Measurements from ENCODE around the gene MCM5. TPM values are rescaled to one million over a fixed set of nuclear protein-coding genes. Genes with fewer than 3 reads are reported as not detected.

The MCM5 gene
- total and polyA plus RNA-seq, 2 donors: 27.1 to 86.9 TPM

- Histone ChIP-seq H3K27ac (ENCODE audit: low read depth in 1 of 2, low read length in 1 of 2) (no peak overlapping the region), H3K27me3 (ENCODE audit: control insufficient read depth in 2 of 2, insufficient read depth in 1 of 2, low read length in 1 of 2) (no peaks in the 10 kb centered on the region), H3K9me3 (ENCODE audit: control insufficient read depth in 2 of 2, insufficient read depth in 1 of 2, low read length in 1 of 2) (no peaks in the 10 kb centered on the region), H3K36me3 (ENCODE audit: control insufficient read depth in 2 of 2, insufficient read depth in 2 of 2, low read length in 1 of 2) (peaks cover 12 to 26% of the 10 kb centered on the region in 2 donors), H3K4me1 (ENCODE audit: control insufficient read depth in 2 of 2, insufficient read depth in 2 of 2, low read length in 2 of 2) (peaks cover 0 to 15% of the 10 kb centered on the region in 2 donors), H3K4me3 (ENCODE audit: low read length in 2 of 2) (no peak overlapping the region)
- no peak for DNase-seq (ENCODE audit: low read depth in 6 of 9, low spot score in 9 of 9)
- WGBS: 96% methylated on average over 17 of the region's 17 CpGs
These were observed 50.1 kb downstream of the MCM5 start for GRCh38 chr22:35449829-35450689.

- Histone ChIP-seq H3K27me3 (ENCODE audit: control insufficient read depth in 2 of 2, insufficient read depth in 1 of 2, low read length in 1 of 2) (no peaks in the 10 kb centered on the region), H3K4me1 (ENCODE audit: control insufficient read depth in 2 of 2, insufficient read depth in 2 of 2, low read length in 2 of 2) (peaks cover 0 to 15% of the 10 kb centered on the region in 2 donors), H3K9me3 (ENCODE audit: control insufficient read depth in 2 of 2, insufficient read depth in 1 of 2, low read length in 1 of 2) (no peaks in the 10 kb centered on the region), H3K36me3 (ENCODE audit: control insufficient read depth in 2 of 2, insufficient read depth in 2 of 2, low read length in 1 of 2) (peaks cover 9 to 26% of the 10 kb centered on the region in 2 donors), H3K4me3 (ENCODE audit: low read length in 2 of 2) (no peak overlapping the region), H3K27ac (ENCODE audit: low read depth in 1 of 2, low read length in 1 of 2) (no peak overlapping the region)
- 93% methylated on average over 18 of the region's 18 CpGs for WGBS
- DNase-seq (ENCODE audit: low read depth in 6 of 9, low spot score in 9 of 9): no peak
These were observed 51.1 kb downstream of the MCM5 start for GRCh38 chr22:35450824-35451569.

- WGBS: 97% methylated on average over 7 of the region's 7 CpGs
- H3K36me3 ChIP-seq (ENCODE audit: control insufficient read depth in 2 of 2, insufficient read depth in 2 of 2, low read length in 1 of 2): peaks cover 7 to 25% of the 10 kb centered on the region in 2 donors
- no peaks in the 10 kb centered on the region for H3K27me3 ChIP-seq (ENCODE audit: control insufficient read depth in 2 of 2, insufficient read depth in 1 of 2, low read length in 1 of 2)
- no peak overlapping the region for H3K4me3 ChIP-seq (ENCODE audit: low read length in 2 of 2)
- DNase-seq (ENCODE audit: low read depth in 6 of 9, low spot score in 9 of 9): no peak
- H3K4me1 ChIP-seq (ENCODE audit: control insufficient read depth in 2 of 2, insufficient read depth in 2 of 2, low read length in 2 of 2): peaks cover 0 to 15% of the 10 kb centered on the region in 2 donors
- H3K27ac ChIP-seq (ENCODE audit: low read depth in 1 of 2, low read length in 1 of 2): no peak overlapping the region
- H3K9me3 ChIP-seq (ENCODE audit: control insufficient read depth in 2 of 2, insufficient read depth in 1 of 2, low read length in 1 of 2): no peaks in the 10 kb centered on the region
These were observed 51.7 kb downstream of the MCM5 start for GRCh38 chr22:35451592-35451991.

GRCh38 chr22:35452351-35452781, 52.4 kb downstream of the MCM5 start:
- peaks cover 2 to 19% of the 10 kb centered on the region in 2 donors for H3K36me3 ChIP-seq (ENCODE audit: control insufficient read depth in 2 of 2, insufficient read depth in 2 of 2, low read length in 1 of 2)
- 97% methylated on average over 15 of the region's 15 CpGs for WGBS
- peaks cover 0 to 11% of the 10 kb centered on the region in 2 donors for H3K4me1 ChIP-seq (ENCODE audit: control insufficient read depth in 2 of 2, insufficient read depth in 2 of 2, low read length in 2 of 2)
- no peak for DNase-seq (ENCODE audit: low read depth in 6 of 9, low spot score in 9 of 9)
- no peaks in the 10 kb centered on the region for H3K27me3 ChIP-seq (ENCODE audit: control insufficient read depth in 2 of 2, insufficient read depth in 1 of 2, low read length in 1 of 2)
- H3K9me3 ChIP-seq (ENCODE audit: control insufficient read depth in 2 of 2, insufficient read depth in 1 of 2, low read length in 1 of 2): no peaks in the 10 kb centered on the region
- no peak overlapping the region for H3K27ac ChIP-seq (ENCODE audit: low read depth in 1 of 2, low read length in 1 of 2)
- no peak overlapping the region for H3K4me3 ChIP-seq (ENCODE audit: low read length in 2 of 2)

GRCh38 chr22:35452810-35453743, 53.1 kb downstream of the MCM5 start:
- Histone ChIP-seq H3K4me1 (ENCODE audit: control insufficient read depth in 2 of 2, insufficient read depth in 2 of 2, low read length in 2 of 2) (peaks cover 0 to 5% of the 10 kb centered on the region in 2 donors), H3K9me3 (ENCODE audit: control insufficient read depth in 2 of 2, insufficient read depth in 1 of 2, low read length in 1 of 2) (no peaks in the 10 kb centered on the region), H3K27me3 (ENCODE audit: control insufficient read depth in 2 of 2, insufficient read depth in 1 of 2, low read length in 1 of 2) (no peaks in the 10 kb centered on the region), H3K27ac (ENCODE audit: low read depth in 1 of 2, low read length in 1 of 2) (no peak overlapping the region), H3K36me3 (ENCODE audit: control insufficient read depth in 2 of 2, insufficient read depth in 2 of 2, low read length in 1 of 2) (peaks cover 2 to 16% of the 10 kb centered on the region in 2 donors), H3K4me3 (ENCODE audit: low read length in 2 of 2) (no peak overlapping the region)
- DNase-seq (ENCODE audit: low read depth in 6 of 9, low spot score in 9 of 9): no peak
- WGBS: 96% methylated on average over 13 of the region's 13 CpGs

GRCh38 chr22:35454416-35455054, 54.6 kb downstream of the MCM5 start:
- WGBS: 94% methylated on average over 9 of the region's 9 CpGs
- DNase-seq (ENCODE audit: low read depth in 6 of 9, low spot score in 9 of 9): no peak
- H3K27me3 ChIP-seq (ENCODE audit: control insufficient read depth in 2 of 2, insufficient read depth in 1 of 2, low read length in 1 of 2): no peaks in the 10 kb centered on the region
- H3K4me3 ChIP-seq (ENCODE audit: low read length in 2 of 2): no peak overlapping the region
- no peaks in the 10 kb centered on the region for H3K9me3 ChIP-seq (ENCODE audit: control insufficient read depth in 2 of 2, insufficient read depth in 1 of 2, low read length in 1 of 2)
- H3K4me1 ChIP-seq (ENCODE audit: control insufficient read depth in 2 of 2, insufficient read depth in 2 of 2, low read length in 2 of 2): no peaks in the 10 kb centered on the region
- no peak overlapping the region for H3K27ac ChIP-seq (ENCODE audit: low read depth in 1 of 2, low read length in 1 of 2)
- H3K36me3 ChIP-seq (ENCODE audit: control insufficient read depth in 2 of 2, insufficient read depth in 2 of 2, low read length in 1 of 2): peaks cover 2 to 3% of the 10 kb centered on the region in 2 donors

- no peak overlapping the region for H3K4me3 ChIP-seq (ENCODE audit: low read length in 2 of 2)
- H3K9me3 ChIP-seq (ENCODE audit: control insufficient read depth in 2 of 2, insufficient read depth in 1 of 2, low read length in 1 of 2): no peaks in the 10 kb centered on the region
- 98% methylated on average over 5 of the region's 5 CpGs for WGBS
- H3K36me3 ChIP-seq (ENCODE audit: control insufficient read depth in 2 of 2, insufficient read depth in 2 of 2, low read length in 1 of 2): peaks cover under 1 to 3% of the 10 kb centered on the region in 2 donors
- no peaks in the 10 kb centered on the region for H3K27me3 ChIP-seq (ENCODE audit: control insufficient read depth in 2 of 2, insufficient read depth in 1 of 2, low read length in 1 of 2)
- H3K4me1 ChIP-seq (ENCODE audit: control insufficient read depth in 2 of 2, insufficient read depth in 2 of 2, low read length in 2 of 2): no peaks in the 10 kb centered on the region
- no peak overlapping the region for H3K27ac ChIP-seq (ENCODE audit: low read depth in 1 of 2, low read length in 1 of 2)
- DNase-seq (ENCODE audit: low read depth in 6 of 9, low spot score in 9 of 9): no peak
These were observed 55.6 kb downstream of the MCM5 start for GRCh38 chr22:35455529-35455928.

- H3K27ac ChIP-seq (ENCODE audit: low read depth in 1 of 2, low read length in 1 of 2): no peak overlapping the region
- no peak for DNase-seq (ENCODE audit: low read depth in 6 of 9, low spot score in 9 of 9)
- no peak overlapping the region for H3K4me3 ChIP-seq (ENCODE audit: low read length in 2 of 2)
- no peaks in the 10 kb centered on the region for H3K27me3 ChIP-seq (ENCODE audit: control insufficient read depth in 2 of 2, insufficient read depth in 1 of 2, low read length in 1 of 2)
- H3K4me1 ChIP-seq (ENCODE audit: control insufficient read depth in 2 of 2, insufficient read depth in 2 of 2, low read length in 2 of 2): no peaks in the 10 kb centered on the region
- H3K9me3 ChIP-seq (ENCODE audit: control insufficient read depth in 2 of 2, insufficient read depth in 1 of 2, low read length in 1 of 2): no peaks in the 10 kb centered on the region
- no peaks in the 10 kb centered on the region for H3K36me3 ChIP-seq (ENCODE audit: control insufficient read depth in 2 of 2, insufficient read depth in 2 of 2, low read length in 1 of 2)
- WGBS: 96% methylated on average over 10 of the region's 10 CpGs
These were observed 56.8 kb downstream of the MCM5 start for GRCh38 chr22:35456757-35457156.
